Thyroid gland (tissue), 4 donors: ENCODE measurements around the gene PTK7. TPM values are rescaled to one million over a fixed set of nuclear protein-coding genes. Genes with fewer than 3 reads are reported as not detected.
A peak's percentile ranks its signal among the peaks of the same experiment; 100 is the strongest.

Source experiments
- DNase-seq, 2 donors: peaks; one replicate each; pipeline ENCODE4 v3.0.0-alpha.2; 2019
- H3K27ac ChIP-seq, 3 donors: fragments of 200-600 bp; sonication (generic); 1 replicate in 2 of 3; 2 replicates in 1 of 3; pipeline ENCODE4 v1.5.1; 2016 to 2019; ENCODE audit warnings: mild to moderate bottlenecking in 1 of 3, moderate library complexity in 1 of 3
- H3K27me3 ChIP-seq: fragments of 200-600 bp; sonication (generic); one replicate; pipeline ENCODE4 v1.5.1; 2019
- H3K36me3 ChIP-seq, 2 donors: fragments of 200-600 bp; sonication (generic); one replicate each; pipeline ENCODE4 v1.5.1; 2016 to 2019
- H3K4me1 ChIP-seq, 2 donors: fragments of 200-600 bp; sonication (generic); one replicate each; pipeline ENCODE4 v1.5.1; 2017 to 2019
- H3K4me3 ChIP-seq, 3 donors: fragments of 200-600 bp; sonication (generic); replicated peaks in 1 of 3; 1 replicate in 2 of 3; 2 replicates in 1 of 3; pipeline ENCODE4 v1.5.1; 2016; ENCODE audit warnings: mild to moderate bottlenecking in 1 of 3
- H3K9me3 ChIP-seq: fragments of 200-600 bp; sonication (generic); one replicate; pipeline ENCODE4 v1.5.1; 2017
- CTCF ChIP-seq, 6 experiments: fragments of 200-600 bp in 3 of 6; fragments of 450-650 bp in 3 of 6; sonication (generic) in 3 of 6; IDR thresholded peaks; one replicate each; pipeline ENCODE4 v1.5.1; 2016 to 2019; ENCODE audit warnings: antibody characterized with exemption in 6 of 6, mild to moderate bottlenecking in 2 of 6, inconsistent platforms in 1 of 6, moderate library complexity in 1 of 6
- POLR2A ChIP-seq, 2 donors: fragments of 450-650 bp; IDR thresholded peaks; one replicate each; pipeline ENCODE4 v1.6.1; 2017; ENCODE audit warnings: antibody characterized with exemption in 2 of 2, mild to moderate bottlenecking in 2 of 2, moderate library complexity in 1 of 2
- WGBS, 2 donors: methylation state at CpG; one replicate each; pipeline ENCODE4 v1.1.5; 2017; 5-methylcytosine and 5-hydroxymethylcytosine counted together
- intact Hi-C: fragments of 100-400 bp; cut with DNase I; formaldehyde crosslinking; loops from one replicate; pipeline ENCODE4 v1.15.1; 2023
- total RNA-seq, 4 donors: library from RNA; depleted of rRNA; stranded (reverse); fragments of >200 nt; gene quantifications; one replicate each; pipeline ENCODE4 v1.2.3, GENCODE V29; 2016

PTK7 gene
- total RNA-seq, 4 donors from 2014 or later = 43.8 to 58.9 (median 55.0) TPM

GRCh38 chr6:43086022-43086658 is 10.0 kb downstream of the PTK7 start:
- Histone ChIP-seq H3K27me3 (no peaks in the 10 kb centered on the region), H3K4me3 (no peak overlapping the region), H3K4me1 (peaks cover 22 to 24% of the 10 kb centered on the region in 2 donors), H3K36me3 (no peaks in the 10 kb centered on the region), H3K9me3 (no peaks in the 10 kb centered on the region), H3K27ac (no peak overlapping the region)
- no peak for TF ChIP-seq POLR2A (IDR thresholded peaks at IDR 0.05)
- TF ChIP-seq CTCF (IDR thresholded peaks at IDR 0.05) = no peak
- WGBS, 2 donors = 86 to 89% methylated on average over 8 of the region's 8 CpGs
- DNase-seq = no peak
- intact Hi-C loops = no loop called here

- Histone ChIP-seq H3K27me3 (no peaks in the 10 kb centered on the region), H3K4me1 (peaks cover 22 to 25% of the 10 kb centered on the region in 2 donors), H3K4me3 (no peak overlapping the region), H3K27ac (peak overlapping the region; percentile 71 to 93 (median 77)), H3K36me3 (no peaks in the 10 kb centered on the region), H3K9me3 (no peaks in the 10 kb centered on the region)
- intact Hi-C loops = no loop called here
- 82 to 91% methylated on average over 4 of the region's 4 CpGs for WGBS, 2 donors
- DNase-seq = no peak
- TF ChIP-seq CTCF (IDR thresholded peaks at IDR 0.05) = no peak
- TF ChIP-seq POLR2A (IDR thresholded peaks at IDR 0.05) = no peak
Observed at GRCh38 chr6:43088654-43089056, 12.5 kb downstream of the PTK7 start.

GRCh38 chr6:43089467-43089866 is 13.4 kb downstream of the PTK7 start:
- Histone ChIP-seq H3K27ac (peak overlapping the region; percentile 71 to 93 (median 77)), H3K4me3 (no peak overlapping the region), H3K27me3 (no peaks in the 10 kb centered on the region), H3K4me1 (peaks cover 22 to 33% of the 10 kb centered on the region in 2 donors), H3K9me3 (no peaks in the 10 kb centered on the region), H3K36me3 (no peaks in the 10 kb centered on the region)
- 22 to 38% methylated on average over 4 of the region's 4 CpGs for WGBS, 2 donors
- no peak for DNase-seq
- TF ChIP-seq POLR2A (IDR thresholded peaks at IDR 0.05) (no peak), CTCF (IDR thresholded peaks at IDR 0.05) (no peak)
- intact Hi-C loops = no loop called here

GRCh38 chr6:43089874-43090558 is 13.9 kb downstream of the PTK7 start:
- H3K4me1 ChIP-seq = peaks cover 22 to 33% of the 10 kb centered on the region in 2 donors
- DNase-seq = peak; percentile 38 to 56
- no peaks in the 10 kb centered on the region for H3K27me3 ChIP-seq
- H3K9me3 ChIP-seq = no peaks in the 10 kb centered on the region
- intact Hi-C loops = no loop called here
- 49 to 60% methylated on average over 7 to 8 of the region's 8 CpGs for WGBS, 2 donors
- peak overlapping the region; percentile 71 to 93 (median 77) for H3K27ac ChIP-seq
- H3K36me3 ChIP-seq = no peaks in the 10 kb centered on the region
- no peak overlapping the region for H3K4me3 ChIP-seq
- TF ChIP-seq POLR2A (IDR thresholded peaks at IDR 0.05) (no peak), CTCF (IDR thresholded peaks at IDR 0.05) (no peak)

- no peak for TF ChIP-seq CTCF (IDR thresholded peaks at IDR 0.05)
- no peak for TF ChIP-seq POLR2A (IDR thresholded peaks at IDR 0.05)
- H3K4me3 ChIP-seq = no peak overlapping the region
- no peaks in the 10 kb centered on the region for H3K36me3 ChIP-seq
- H3K27ac ChIP-seq = peak overlapping the region; percentile 71 to 93 (median 77)
- no peak for DNase-seq
- no peaks in the 10 kb centered on the region for H3K27me3 ChIP-seq
- intact Hi-C loops = no loop called here
- no peaks in the 10 kb centered on the region for H3K9me3 ChIP-seq
- WGBS, 2 donors = 34 to 45% methylated on average over 2 of the region's 2 CpGs
- peaks cover 24 to 38% of the 10 kb centered on the region in 2 donors for H3K4me1 ChIP-seq
Observed at GRCh38 chr6:43090559-43090956, 14.4 kb downstream of the PTK7 start.
